Measurements from ENCODE around the gene MED29. TPM values are rescaled to one million over a fixed set of nuclear protein-coding genes. Genes with fewer than 3 reads are reported as not detected.
A peak's percentile ranks its signal among the peaks of the same experiment; 100 is the strongest.

MED29 gene
- total and polyA plus RNA-seq, 12 donors = 36.1 to 221 (median 58.4) TPM

DNA sequence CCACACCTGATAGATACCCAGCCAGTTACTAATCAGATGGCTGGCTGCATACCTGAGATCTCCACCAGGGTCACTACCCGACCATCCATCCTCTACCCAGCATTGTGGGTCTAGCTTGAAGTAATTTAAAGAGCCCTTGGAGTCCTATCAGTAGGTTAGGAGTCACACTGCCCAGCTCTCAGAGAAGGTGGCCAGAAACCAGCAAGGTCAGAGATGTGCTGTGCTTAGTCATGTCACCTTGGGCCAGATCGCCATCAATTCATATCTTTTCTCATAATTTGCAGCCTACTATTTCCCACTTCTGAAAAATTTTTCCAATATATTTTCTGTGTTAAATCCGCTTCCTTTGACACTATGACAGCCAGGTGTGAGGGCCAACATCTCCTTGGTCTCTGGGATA is 35.1 kb upstream of the MED29 start:
- 42 to 62% (median 51%) methylated on average over 3 of the region's 3 CpGs for WGBS, 4 donors
- intact Hi-C loops (cut with DNase I) = no loop called here
- H3K4me3 ChIP-seq = no peak overlapping the region
- H3K9me3 ChIP-seq (replicated peaks in 1 of 3) = no peaks in the 10 kb centered on the region
- H3K4me1 ChIP-seq (replicated peaks in 1 of 2) = peaks cover 7 to 16% of the 10 kb centered on the region in 2 donors
- TF ChIP-seq, protein P1, sequence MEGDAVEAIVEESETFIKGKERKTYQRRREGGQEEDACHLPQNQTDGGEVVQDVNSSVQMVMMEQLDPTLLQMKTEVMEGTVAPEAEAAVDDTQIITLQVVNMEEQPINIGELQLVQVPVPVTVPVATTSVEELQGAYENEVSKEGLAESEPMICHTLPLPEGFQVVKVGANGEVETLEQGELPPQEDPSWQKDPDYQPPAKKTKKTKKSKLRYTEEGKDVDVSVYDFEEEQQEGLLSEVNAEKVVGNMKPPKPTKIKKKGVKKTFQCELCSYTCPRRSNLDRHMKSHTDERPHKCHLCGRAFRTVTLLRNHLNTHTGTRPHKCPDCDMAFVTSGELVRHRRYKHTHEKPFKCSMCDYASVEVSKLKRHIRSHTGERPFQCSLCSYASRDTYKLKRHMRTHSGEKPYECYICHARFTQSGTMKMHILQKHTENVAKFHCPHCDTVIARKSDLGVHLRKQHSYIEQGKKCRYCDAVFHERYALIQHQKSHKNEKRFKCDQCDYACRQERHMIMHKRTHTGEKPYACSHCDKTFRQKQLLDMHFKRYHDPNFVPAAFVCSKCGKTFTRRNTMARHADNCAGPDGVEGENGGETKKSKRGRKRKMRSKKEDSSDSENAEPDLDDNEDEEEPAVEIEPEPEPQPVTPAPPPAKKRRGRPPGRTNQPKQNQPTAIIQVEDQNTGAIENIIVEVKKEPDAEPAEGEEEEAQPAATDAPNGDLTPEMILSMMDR (IDR thresholded peaks at IDR 0.05) = no peak
- TF ChIP-seq POLR2A (IDR thresholded peaks at IDR 0.05) = no peak
- H3K27me3 ChIP-seq = no peaks in the 10 kb centered on the region
- peaks cover 0 to 84% of the 10 kb centered on the region in 2 donors for H3K36me3 ChIP-seq (replicated peaks in 1 of 2)
- H3K27ac ChIP-seq = peak overlapping the region in 3 of 5 donors; percentile 39 to 74 (median 43)
- DNase-seq = peak in 6 of 7 donors; percentile 50 to 75 (median 69)

DNA sequence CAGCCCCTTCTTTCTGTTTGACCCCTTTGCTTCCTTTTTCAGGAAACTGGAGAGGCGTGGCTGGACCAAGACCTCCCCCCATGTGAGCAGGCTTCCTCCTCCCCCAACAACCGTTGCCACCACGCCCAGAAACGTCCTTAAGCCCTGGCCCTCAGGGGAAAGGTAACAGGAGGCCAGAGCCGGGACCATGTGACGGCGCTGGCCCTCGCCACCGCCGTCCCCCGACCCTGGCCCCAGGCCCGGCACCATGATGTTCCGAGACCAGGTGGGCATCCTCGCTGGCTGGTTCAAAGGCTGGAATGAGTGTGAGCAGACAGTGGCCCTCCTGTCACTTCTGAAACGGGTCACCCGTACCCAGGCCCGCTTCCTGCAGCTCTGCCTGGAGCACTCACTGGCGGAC is 34.5 kb upstream of the MED29 start:
- TF ChIP-seq, protein P1 (IDR thresholded peaks at IDR 0.05) = no peak
- no peak for TF ChIP-seq POLR2A (IDR thresholded peaks at IDR 0.05)
- intact Hi-C loops (cut with DNase I) = no loop called here
- Histone ChIP-seq H3K4me3 (no peak overlapping the region), H3K27me3 (no peaks in the 10 kb centered on the region), H3K4me1 (replicated peaks in 1 of 2) (peaks cover 7 to 10% of the 10 kb centered on the region in 2 donors), H3K36me3 (replicated peaks in 1 of 2) (peaks cover 0 to 87% of the 10 kb centered on the region in 2 donors), H3K9me3 (replicated peaks in 1 of 3) (no peaks in the 10 kb centered on the region), H3K27ac (peak overlapping the region in 2 of 5 donors; percentile 38 to 43)
- WGBS, 4 donors = 87 to 100% (median 91%) methylated on average over 1 to 18 of the region's 18 CpGs
- DNase-seq = no peak

DNA sequence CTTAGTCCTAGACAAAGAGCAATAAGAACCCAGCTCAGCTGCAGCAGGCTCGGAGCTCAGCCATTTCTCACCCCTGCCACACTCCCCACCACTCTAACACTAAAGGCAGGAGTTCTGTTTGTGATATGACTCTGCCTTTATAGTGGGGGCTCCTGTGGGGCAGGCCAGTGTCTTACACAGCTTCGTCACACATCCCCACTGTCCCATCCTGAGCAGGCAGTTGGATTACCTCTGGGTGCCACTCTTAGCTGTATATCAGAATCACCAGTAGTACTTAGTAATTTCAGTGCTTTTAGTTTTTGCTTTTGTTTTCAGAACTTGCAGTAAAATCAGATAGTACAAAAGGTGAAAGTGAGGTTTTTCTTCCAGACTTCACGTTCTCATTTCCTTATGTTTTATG is 32.2 kb upstream of the MED29 start:
- Histone ChIP-seq H3K9me3 (replicated peaks in 1 of 3) (no peaks in the 10 kb centered on the region), H3K27ac (no peak overlapping the region), H3K4me1 (replicated peaks in 1 of 2) (peaks cover 19 to 29% of the 10 kb centered on the region in 2 donors), H3K27me3 (no peaks in the 10 kb centered on the region), H3K4me3 (no peak overlapping the region), H3K36me3 (replicated peaks in 1 of 2) (peaks cover 0 to 78% of the 10 kb centered on the region in 2 donors)
- intact Hi-C loops (cut with DNase I) = no loop called here
- TF ChIP-seq POLR2A (IDR thresholded peaks at IDR 0.05) = no peak
- TF ChIP-seq, protein P1 (IDR thresholded peaks at IDR 0.05) = no peak
- WGBS, 4 donors = 90 to 98% (median 94%) methylated on average over 3 of the region's 3 CpGs
- no peak for DNase-seq

DNA sequence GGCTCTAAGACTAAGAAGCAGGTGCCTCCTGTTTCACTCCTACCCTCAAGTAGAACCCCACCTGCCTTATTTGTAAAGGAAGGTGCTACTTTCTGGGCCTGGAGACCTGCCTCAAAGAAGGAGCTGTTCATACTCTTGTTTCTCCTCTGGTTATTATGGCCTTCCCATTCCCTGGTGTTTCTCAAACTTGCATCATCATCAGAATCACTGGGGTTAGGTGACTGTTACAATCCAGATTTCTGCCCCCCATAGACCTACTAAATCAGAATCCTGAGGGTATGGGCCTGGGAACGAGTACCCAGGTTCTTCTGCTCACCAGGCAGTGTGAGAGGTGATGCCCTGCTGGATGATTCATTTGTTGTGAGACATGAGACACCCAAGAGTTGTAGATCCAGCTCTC is 30.6 kb upstream of the MED29 start:
- no peak overlapping the region for H3K27ac ChIP-seq
- intact Hi-C loops (cut with DNase I) = no loop called here
- H3K27me3 ChIP-seq = no peaks in the 10 kb centered on the region
- WGBS, 4 donors = 80 to 100% (median 88%) methylated on average over 1 of the region's 1 CpG
- TF ChIP-seq POLR2A (IDR thresholded peaks at IDR 0.05) = no peak
- TF ChIP-seq, protein P1 (IDR thresholded peaks at IDR 0.05) = no peak
- H3K4me1 ChIP-seq (replicated peaks in 1 of 2) = peaks cover 19 to 36% of the 10 kb centered on the region in 2 donors
- no peak for DNase-seq
- no peak overlapping the region for H3K4me3 ChIP-seq
- H3K9me3 ChIP-seq (replicated peaks in 1 of 3) = no peaks in the 10 kb centered on the region
- H3K36me3 ChIP-seq (replicated peaks in 1 of 2) = peaks cover 0 to 63% of the 10 kb centered on the region in 2 donors

All from adrenal gland (tissue), 12 donors.